HEK293 (cell line): ENCODE results near the gene KRT32.

ENCODE experiments used
- GLI4 ChIP-seq: fragments of 450-650 bp; formaldehyde crosslinking; IDR thresholded peaks from 2 replicates; pipeline ENCODE4 v1.5.1; 2016; ENCODE audit warnings: missing biosample characterization, missing genetic modification characterization
- ZBTB1 ChIP-seq: fragments of 450-650 bp; formaldehyde crosslinking; IDR thresholded peaks from 2 replicates; pipeline ENCODE4 v1.5.1; 2016; ENCODE audit warnings: missing biosample characterization, missing genetic modification characterization
- ZBTB17 ChIP-seq: fragments of 450-650 bp; formaldehyde crosslinking; IDR thresholded peaks from 2 replicates; pipeline ENCODE4 v1.5.1; 2016; ENCODE audit warnings: missing biosample characterization, missing genetic modification characterization
- ZNF138 ChIP-seq: fragments of 450-650 bp; formaldehyde crosslinking; IDR thresholded peaks from 2 replicates; pipeline ENCODE4 v1.5.1; 2016; ENCODE audit warnings: missing biosample characterization, missing genetic modification characterization, borderline replicate concordance
- ZNF501 ChIP-seq: fragments of 450-650 bp; formaldehyde crosslinking; IDR thresholded peaks from 2 replicates; pipeline ENCODE4 v1.5.1; 2016; ENCODE audit warnings: missing biosample characterization, missing genetic modification characterization
- ZNF707 ChIP-seq: fragments of 450-650 bp; formaldehyde crosslinking; IDR thresholded peaks from 2 replicates; pipeline ENCODE4 v1.5.1; 2016; ENCODE audit warnings: missing biosample characterization, missing genetic modification characterization
- TF ChIP-seq, protein P1 (sequence below): fragments of 450-650 bp; formaldehyde crosslinking; IDR thresholded peaks from 2 replicates; pipeline ENCODE4 v1.5.1; 2016; ENCODE audit warnings: missing biosample characterization, missing genetic modification characterization
- TF ChIP-seq, protein P2 (sequence below): fragments of 450-650 bp; formaldehyde crosslinking; IDR thresholded peaks from 2 replicates; pipeline ENCODE4 v1.5.1; 2016; ENCODE audit warnings: missing biosample characterization, missing genetic modification characterization

DNA sequence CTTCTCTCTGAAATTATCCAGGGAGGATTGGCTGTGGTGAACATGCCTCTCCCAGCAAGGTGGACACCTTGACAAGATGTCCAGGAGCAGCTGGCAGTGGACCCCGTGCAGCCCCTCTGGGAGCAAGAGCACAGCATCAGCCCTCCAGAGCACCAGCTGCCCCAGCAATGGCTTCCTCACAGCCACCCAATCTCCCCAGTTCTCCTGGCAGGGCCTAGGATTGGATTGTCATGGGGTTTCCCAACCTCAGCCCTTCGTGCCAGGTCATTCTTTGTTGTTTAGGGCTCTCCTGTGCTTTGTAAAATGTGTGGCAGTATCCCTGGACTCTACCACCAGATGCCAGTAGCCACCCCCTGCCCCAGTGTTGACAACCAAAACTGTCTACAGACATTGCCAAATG, 24.3 kb upstream of the KRT32 start:
- TF ChIP-seq GLI4 (tag by site-specific recombination) (no peak), ZBTB1 (tag by site-specific recombination) (no peak), ZNF501 (tag by site-specific recombination) (no peak), ZBTB17 (no peak), ZNF138 (tag by site-specific recombination) (no peak), ZNF707 (tag by site-specific recombination) (no peak)
- TF ChIP-seq, protein P1, sequence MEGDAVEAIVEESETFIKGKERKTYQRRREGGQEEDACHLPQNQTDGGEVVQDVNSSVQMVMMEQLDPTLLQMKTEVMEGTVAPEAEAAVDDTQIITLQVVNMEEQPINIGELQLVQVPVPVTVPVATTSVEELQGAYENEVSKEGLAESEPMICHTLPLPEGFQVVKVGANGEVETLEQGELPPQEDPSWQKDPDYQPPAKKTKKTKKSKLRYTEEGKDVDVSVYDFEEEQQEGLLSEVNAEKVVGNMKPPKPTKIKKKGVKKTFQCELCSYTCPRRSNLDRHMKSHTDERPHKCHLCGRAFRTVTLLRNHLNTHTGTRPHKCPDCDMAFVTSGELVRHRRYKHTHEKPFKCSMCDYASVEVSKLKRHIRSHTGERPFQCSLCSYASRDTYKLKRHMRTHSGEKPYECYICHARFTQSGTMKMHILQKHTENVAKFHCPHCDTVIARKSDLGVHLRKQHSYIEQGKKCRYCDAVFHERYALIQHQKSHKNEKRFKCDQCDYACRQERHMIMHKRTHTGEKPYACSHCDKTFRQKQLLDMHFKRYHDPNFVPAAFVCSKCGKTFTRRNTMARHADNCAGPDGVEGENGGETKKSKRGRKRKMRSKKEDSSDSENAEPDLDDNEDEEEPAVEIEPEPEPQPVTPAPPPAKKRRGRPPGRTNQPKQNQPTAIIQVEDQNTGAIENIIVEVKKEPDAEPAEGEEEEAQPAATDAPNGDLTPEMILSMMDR = no peak
- TF ChIP-seq, protein P2, sequence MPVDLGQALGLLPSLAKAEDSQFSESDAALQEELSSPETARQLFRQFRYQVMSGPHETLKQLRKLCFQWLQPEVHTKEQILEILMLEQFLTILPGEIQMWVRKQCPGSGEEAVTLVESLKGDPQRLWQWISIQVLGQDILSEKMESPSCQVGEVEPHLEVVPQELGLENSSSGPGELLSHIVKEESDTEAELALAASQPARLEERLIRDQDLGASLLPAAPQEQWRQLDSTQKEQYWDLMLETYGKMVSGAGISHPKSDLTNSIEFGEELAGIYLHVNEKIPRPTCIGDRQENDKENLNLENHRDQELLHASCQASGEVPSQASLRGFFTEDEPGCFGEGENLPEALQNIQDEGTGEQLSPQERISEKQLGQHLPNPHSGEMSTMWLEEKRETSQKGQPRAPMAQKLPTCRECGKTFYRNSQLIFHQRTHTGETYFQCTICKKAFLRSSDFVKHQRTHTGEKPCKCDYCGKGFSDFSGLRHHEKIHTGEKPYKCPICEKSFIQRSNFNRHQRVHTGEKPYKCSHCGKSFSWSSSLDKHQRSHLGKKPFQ (tag by site-specific recombination) = no peak
